OCI-LY7 (cell line): ENCODE measurements around the gene SMIM27.

ENCODE experiments used
- CTCF ChIP-seq: fragments of 200-600 bp; sonication (generic); conservative IDR thresholded peaks from 2 replicates; pipeline ENCODE4 v1.5.1; 2014; ENCODE audit warnings: mild to moderate bottlenecking, antibody characterized with exemption, low read length, moderate library complexity, mixed read lengths
- EZH2phosphoT487 ChIP-seq: fragments of 200-600 bp; sonication (generic); IDR thresholded peaks from 2 replicates; pipeline ENCODE4 v1.6.1; 2018; ENCODE audit warnings: low read depth, borderline replicate concordance, mild to moderate bottlenecking, mixed run types, antibody characterized with exemption, low read length, moderate library complexity, mixed read lengths

- TF ChIP-seq CTCF (0 out of 2 replicates have a peak, but pooled peaks have one; percentile 37), EZH2phosphoT487 (no peak)
Measured at GRCh38 chr9:32552172-32552872, at the start of gene SMIM27, which contains the start of gene TOPORS.
